GM10248 (cell line): Measurements from ENCODE around the gene TAPBP.
"Not testable (repeated sequence)": the region's sequence is repeated elsewhere in the genome, so short reads cannot be mapped to it uniquely, and the experiment has no call there.

Experiments used
- CTCF ChIA-PET: fragments of 300-600 bp; sonication (Branson Sonifier 250); formaldehyde crosslinking; extraction: SDS; loops from one replicate; lab custom pipeline; 2021; ENCODE audit warnings: antibody characterized with exemption; lab: Yijun Ruan, JAX
- POLR2A ChIA-PET: fragments of 350-650 bp; sonication (Branson Sonifier 250); formaldehyde crosslinking; extraction: SDS; loops from one replicate; lab custom pipeline; 2020; ENCODE audit warnings: antibody characterized with exemption; lab: Yijun Ruan, JAX
- DNase-seq: peaks from one replicate; pipeline ENCODE4 v3.0.0; 2012; ENCODE audit errors: extremely low spot score
- TF ChIP-seq, protein P1 (sequence below): IDR thresholded peaks from 2 replicates; pipeline ENCODE4 v1.5.1; 2012; ENCODE audit warnings: mild to moderate bottlenecking, low read depth; ENCODE audit errors: extremely low read depth, missing control alignments, control extremely low read depth

The TAPBP gene

DNA sequence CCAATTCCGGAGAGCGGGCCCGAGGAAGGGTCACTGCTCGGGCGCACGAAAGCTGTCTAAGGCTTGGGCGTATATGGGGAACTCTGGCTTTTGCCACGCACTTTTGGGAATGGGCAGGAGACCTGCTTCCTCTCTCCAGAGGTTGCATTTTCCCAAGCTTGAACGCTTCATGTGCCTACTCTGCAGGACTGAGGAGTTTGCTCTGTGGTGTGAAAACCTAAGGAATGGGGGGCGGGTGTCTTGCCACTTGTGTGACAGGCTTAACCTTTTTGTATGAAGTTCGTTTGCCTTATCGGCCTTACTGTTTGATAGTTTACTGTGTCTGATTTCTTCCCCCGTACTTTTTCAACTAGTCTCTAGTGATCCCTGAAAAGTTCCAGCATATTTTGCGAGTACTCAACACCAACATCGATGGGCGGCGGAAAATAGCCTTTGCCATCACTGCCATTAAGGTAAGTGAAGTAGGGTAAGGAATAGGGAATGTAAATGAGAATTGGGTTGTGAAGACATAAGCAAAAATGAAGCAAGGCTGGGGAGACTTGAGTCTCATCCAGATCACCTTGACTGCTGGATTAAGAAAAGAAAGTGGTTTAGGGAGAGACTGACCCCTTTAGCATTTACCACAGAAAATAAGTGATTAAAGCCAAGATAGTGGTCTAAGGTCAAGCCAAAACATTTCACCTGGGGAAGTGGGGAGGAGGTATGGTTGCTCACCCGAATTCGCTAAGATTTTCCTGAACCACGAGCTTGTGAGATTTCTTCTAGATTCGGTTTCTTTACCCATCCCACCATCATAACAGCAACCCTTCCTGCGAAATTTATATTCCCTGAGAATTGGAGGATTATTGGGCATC lies 41.4 kb downstream of the TAPBP start:
- POLR2A ChIA-PET, result interaction anchor here (1.0 to 2.0 kb wide), 6 partner anchors 17 to 301 kb away, joined by 3 to 17 read pairs (median 8); partner anchors contain the start of genes PFDN6, RGL2 and WDR46
- CTCF ChIA-PET, result interaction anchor here (1.2 to 11.2 kb wide), 5 partner anchors 12 to 27 kb away, joined by 3 to 81 read pairs (median 8); partner anchors contain the start of gene RGL2
- DNase-seq, result no peak
- TF ChIP-seq, protein P1, sequence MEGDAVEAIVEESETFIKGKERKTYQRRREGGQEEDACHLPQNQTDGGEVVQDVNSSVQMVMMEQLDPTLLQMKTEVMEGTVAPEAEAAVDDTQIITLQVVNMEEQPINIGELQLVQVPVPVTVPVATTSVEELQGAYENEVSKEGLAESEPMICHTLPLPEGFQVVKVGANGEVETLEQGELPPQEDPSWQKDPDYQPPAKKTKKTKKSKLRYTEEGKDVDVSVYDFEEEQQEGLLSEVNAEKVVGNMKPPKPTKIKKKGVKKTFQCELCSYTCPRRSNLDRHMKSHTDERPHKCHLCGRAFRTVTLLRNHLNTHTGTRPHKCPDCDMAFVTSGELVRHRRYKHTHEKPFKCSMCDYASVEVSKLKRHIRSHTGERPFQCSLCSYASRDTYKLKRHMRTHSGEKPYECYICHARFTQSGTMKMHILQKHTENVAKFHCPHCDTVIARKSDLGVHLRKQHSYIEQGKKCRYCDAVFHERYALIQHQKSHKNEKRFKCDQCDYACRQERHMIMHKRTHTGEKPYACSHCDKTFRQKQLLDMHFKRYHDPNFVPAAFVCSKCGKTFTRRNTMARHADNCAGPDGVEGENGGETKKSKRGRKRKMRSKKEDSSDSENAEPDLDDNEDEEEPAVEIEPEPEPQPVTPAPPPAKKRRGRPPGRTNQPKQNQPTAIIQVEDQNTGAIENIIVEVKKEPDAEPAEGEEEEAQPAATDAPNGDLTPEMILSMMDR, result no peak

GRCh38 chr6:33271468-33272274 lies 42.2 kb downstream of the TAPBP start, which contains the start of the genes RPS18 and VPS52:
RPS18 (plus strand) TSS chr6:33272075; CDS start chr6:33272120, 45 bp downstream.
VPS52 (minus strand) TSS chr6:33271876; CDS start chr6:33271675, 201 bp downstream.
- TF ChIP-seq, protein P1, result no peak
- ChIA-PET CTCF (interaction anchor here (0.7 to 11.2 kb wide), 8 partner anchors 11 to 433 kb away, joined by 3 to 81 read pairs (median 4); partner anchors contain the start of genes RGL2 and TAP2), POLR2A (interaction anchor here (0.6 to 2.0 kb wide), 16 partner anchors 9 to 371 kb away, joined by 3 to 17 read pairs (median 4); partner anchors contain the start of genes HLA-DPA1, PFDN6, RGL2 and TAPBP)
- peak; percentile 94 for DNase-seq

- DNase-seq, result no peak
- TF ChIP-seq, protein P1, result no peak
- CTCF ChIA-PET, result interaction anchor here (0.8 to 11.2 kb wide), 8 partner anchors 11 to 433 kb away, joined by 3 to 81 read pairs (median 4); partner anchors contain the start of genes RGL2 and TAP2
- POLR2A ChIA-PET, result interaction anchor here (0.9 to 2.0 kb wide), 11 partner anchors 10 to 299 kb away, joined by 3 to 17 read pairs (median 4); partner anchors contain the start of genes HLA-DPA1, PFDN6, TAPBP and WDR46
These were observed 42.8 kb downstream of the TAPBP start for GRCh38 chr6:33271117-33271467.

GRCh38 chr6:33264015-33264414 lies 49.9 kb downstream of the TAPBP start:
- DNase-seq, result no peak
- ChIA-PET POLR2A (no interaction called here), CTCF (interaction anchor here (1.9 to 11.2 kb wide), 2 partner anchors 13 to 14 kb away, joined by 4 to 81 read pairs; partner anchors contain the start of gene B3GALT4)
- TF ChIP-seq, protein P1, result no peak

DNA sequence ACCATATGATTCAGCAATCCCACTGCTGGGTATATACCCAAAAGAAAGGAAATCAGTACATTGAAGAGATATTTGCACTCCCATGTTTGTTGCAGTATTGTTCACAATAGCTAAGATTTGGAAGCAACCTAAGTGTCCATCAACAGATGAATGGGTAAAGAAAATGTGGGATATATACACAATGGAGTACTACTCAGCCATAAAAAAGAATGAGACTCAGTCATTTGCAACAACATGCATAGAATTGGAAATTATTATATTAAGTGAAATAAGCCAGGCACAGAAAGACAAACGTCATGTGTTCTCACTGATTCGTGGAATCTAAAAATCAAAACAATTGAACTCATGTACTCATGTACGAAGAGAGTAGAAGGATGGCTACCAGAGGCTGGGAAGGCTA lies 51.4 kb downstream of the TAPBP start:
- CTCF ChIA-PET, result interaction anchor here (1.0 to 11.2 kb wide), 3 partner anchors 13 to 17 kb away, joined by 3 to 81 read pairs (median 4); partner anchors contain the start of gene B3GALT4
- DNase-seq, POLR2A ChIA-PET: not testable (repeated sequence)

- ChIA-PET POLR2A (no interaction called here), CTCF (interaction anchor here (0.7 to 1.5 kb wide), 4 partner anchors 9 to 133 kb away, joined by 3 to 5 read pairs (median 4); no protein-coding TSS in a partner anchor)
- TF ChIP-seq, protein P1, result no peak
- no peak for DNase-seq
These were observed 54.8 kb downstream of the TAPBP start for GRCh38 chr6:33259032-33259431.
